Measurements from ENCODE around the gene DDX28. TPM values are rescaled to one million over a fixed set of nuclear protein-coding genes. Genes with fewer than 3 reads are reported as not detected.
A peak's percentile ranks its signal among the peaks of the same experiment; 100 is the strongest.
"Not testable (repeated sequence)": the region's sequence is repeated elsewhere in the genome, so short reads cannot be mapped to it uniquely, and the experiment has no call there.

The DDX28 gene
- total RNA-seq, 1 experiment from 2014 or later = 16.8 TPM

- intact Hi-C loops (cut with micrococcal nuclease; ENCODE audit: unreplicated experiment) = loop anchor here (10.0 kb wide), 1 partner anchor 225 kb away; no protein-coding TSS in a partner anchor
- Mint-ChIP-seq H3K4me1 (ENCODE audit: low read depth, unreplicated experiment) (no peaks in the 10 kb centered on the region), H3K36me3 (ENCODE audit: insufficient read depth, unreplicated experiment) (no peaks in the 10 kb centered on the region), H3K9me3 (ENCODE audit: low read depth, unreplicated experiment) (no peaks in the 10 kb centered on the region), H3K27me3 (ENCODE audit: unreplicated experiment) (peaks cover 12% of the 10 kb centered on the region), H3K4me3 (ENCODE audit: low read depth, unreplicated experiment) (no peak overlapping the region), H3K27ac (ENCODE audit: unreplicated experiment) (no peak overlapping the region)
- no peak for DNase-seq
- TF ChIP-seq, protein P1, sequence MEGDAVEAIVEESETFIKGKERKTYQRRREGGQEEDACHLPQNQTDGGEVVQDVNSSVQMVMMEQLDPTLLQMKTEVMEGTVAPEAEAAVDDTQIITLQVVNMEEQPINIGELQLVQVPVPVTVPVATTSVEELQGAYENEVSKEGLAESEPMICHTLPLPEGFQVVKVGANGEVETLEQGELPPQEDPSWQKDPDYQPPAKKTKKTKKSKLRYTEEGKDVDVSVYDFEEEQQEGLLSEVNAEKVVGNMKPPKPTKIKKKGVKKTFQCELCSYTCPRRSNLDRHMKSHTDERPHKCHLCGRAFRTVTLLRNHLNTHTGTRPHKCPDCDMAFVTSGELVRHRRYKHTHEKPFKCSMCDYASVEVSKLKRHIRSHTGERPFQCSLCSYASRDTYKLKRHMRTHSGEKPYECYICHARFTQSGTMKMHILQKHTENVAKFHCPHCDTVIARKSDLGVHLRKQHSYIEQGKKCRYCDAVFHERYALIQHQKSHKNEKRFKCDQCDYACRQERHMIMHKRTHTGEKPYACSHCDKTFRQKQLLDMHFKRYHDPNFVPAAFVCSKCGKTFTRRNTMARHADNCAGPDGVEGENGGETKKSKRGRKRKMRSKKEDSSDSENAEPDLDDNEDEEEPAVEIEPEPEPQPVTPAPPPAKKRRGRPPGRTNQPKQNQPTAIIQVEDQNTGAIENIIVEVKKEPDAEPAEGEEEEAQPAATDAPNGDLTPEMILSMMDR (IDR thresholded peaks at IDR 0.05; ENCODE audit: unreplicated experiment) = no peak
- BruUV-seq (replicated peaks) = no TSS peak
- CTCF ChIA-PET = no interaction called here
Observed at GRCh38 chr16:67999985-68000384, 23.0 kb downstream of the DDX28 start.

DNA sequence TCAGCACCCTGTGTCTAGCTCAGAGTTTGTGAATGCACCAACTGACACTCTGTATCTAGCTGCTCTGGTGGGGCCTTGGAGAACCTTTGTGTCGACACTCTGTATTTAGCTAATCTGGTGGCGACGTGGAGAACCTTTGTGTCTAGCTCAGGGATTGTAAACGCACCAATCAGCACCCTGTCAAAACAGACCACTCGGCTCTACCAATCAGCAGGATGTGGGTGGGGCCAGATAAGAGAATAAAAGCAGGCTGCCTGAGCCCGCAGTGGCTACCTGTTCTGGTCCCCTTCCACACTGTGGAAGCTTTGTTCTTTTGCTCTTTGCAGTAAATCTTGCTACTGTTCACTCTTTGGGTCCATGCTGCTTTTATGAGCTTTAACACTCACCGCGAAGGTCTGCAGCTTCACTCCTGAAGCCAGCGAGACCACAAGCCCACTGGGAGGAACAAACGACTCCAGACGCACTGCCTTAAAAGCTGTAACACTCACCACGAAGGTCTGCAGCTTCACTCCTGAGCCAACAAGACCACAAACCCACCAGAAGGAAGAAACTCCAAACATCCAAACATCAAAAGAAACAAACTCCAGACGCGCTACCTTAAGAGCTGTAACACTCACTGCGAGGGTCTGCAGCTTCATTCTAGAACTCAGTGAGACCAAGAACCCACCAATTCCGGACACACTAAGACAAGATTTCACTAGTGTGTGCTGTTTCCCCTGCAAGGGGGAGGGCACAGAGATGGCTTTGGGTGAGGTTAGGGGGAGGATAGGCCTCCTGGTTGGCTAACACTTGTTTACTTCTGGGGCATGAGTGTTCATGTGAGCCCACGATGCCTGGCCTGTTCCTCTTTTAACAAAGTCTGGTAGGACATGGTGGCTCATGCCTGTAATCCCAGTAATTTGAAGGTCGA is 24.0 kb downstream of the DDX28 start, which contains the start of gene DPEP2:
DPEP2 (minus strand) TSS at position 706 of the 910 bp plus-strand sequence. CDS start 6,272 bp downstream, outside the sequence.
- intact Hi-C loops (cut with micrococcal nuclease; ENCODE audit: unreplicated experiment) = loop anchor here (10.0 kb wide), 1 partner anchor 226 kb away; no protein-coding TSS in a partner anchor
- not testable (repeated sequence) for H3K4me3 Mint-ChIP-seq (ENCODE audit: low read depth, unreplicated experiment); H3K4me1 Mint-ChIP-seq (ENCODE audit: low read depth, unreplicated experiment); BruUV-seq (replicated peaks); DNase-seq; H3K9me3 Mint-ChIP-seq (ENCODE audit: low read depth, unreplicated experiment); H3K27ac Mint-ChIP-seq (ENCODE audit: unreplicated experiment); H3K36me3 Mint-ChIP-seq (ENCODE audit: insufficient read depth, unreplicated experiment)
- H3K27me3 Mint-ChIP-seq (ENCODE audit: unreplicated experiment) = peaks cover 12% of the 10 kb centered on the region
- CTCF ChIA-PET = interaction anchor here (0.6 kb wide), 1 partner anchor 194 kb away, joined by 4 read pairs; no protein-coding TSS in a partner anchor

- peaks cover 12% of the 10 kb centered on the region for H3K27me3 Mint-ChIP-seq (ENCODE audit: unreplicated experiment)
- not testable (repeated sequence) for H3K9me3 Mint-ChIP-seq (ENCODE audit: low read depth, unreplicated experiment); DNase-seq; H3K27ac Mint-ChIP-seq (ENCODE audit: unreplicated experiment); H3K4me1 Mint-ChIP-seq (ENCODE audit: low read depth, unreplicated experiment); H3K36me3 Mint-ChIP-seq (ENCODE audit: insufficient read depth, unreplicated experiment); H3K4me3 Mint-ChIP-seq (ENCODE audit: low read depth, unreplicated experiment); BruUV-seq (replicated peaks)
- CTCF ChIA-PET = interaction anchor here (0.6 kb wide), 1 partner anchor 195 kb away, joined by 4 read pairs; no protein-coding TSS in a partner anchor
- intact Hi-C loops (cut with micrococcal nuclease; ENCODE audit: unreplicated experiment) = loop anchor here (10.0 kb wide), 1 partner anchor 226 kb away; no protein-coding TSS in a partner anchor
Observed at GRCh38 chr16:67998231-67998778, 24.7 kb downstream of the DDX28 start.

DNA sequence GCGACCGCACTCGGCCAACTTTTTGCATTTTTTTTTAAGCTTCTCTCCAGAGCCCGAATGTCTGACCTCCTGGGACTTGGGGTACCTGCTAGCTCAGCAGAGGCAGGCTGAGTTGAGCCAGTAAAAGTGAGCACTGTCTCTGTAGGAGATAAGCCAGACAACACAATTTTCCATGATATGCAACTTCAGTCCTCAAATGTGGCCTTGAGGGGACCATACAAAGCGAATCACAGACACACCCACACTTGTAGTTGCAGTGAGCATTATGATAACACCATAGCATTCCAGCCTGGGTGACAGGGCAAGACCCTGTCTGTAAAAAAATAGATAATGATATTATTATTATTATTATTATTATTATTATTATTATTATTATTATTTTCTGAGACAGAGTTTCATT is 26.4 kb downstream of the DDX28 start:
- no peak for DNase-seq
- TF ChIP-seq, protein P1 (IDR thresholded peaks at IDR 0.05; ENCODE audit: unreplicated experiment) = no peak
- CTCF ChIA-PET = interaction anchor here (0.6 to 1.0 kb wide), 2 partner anchors 12 to 249 kb away, joined by 3 to 4 read pairs; no protein-coding TSS in a partner anchor
- BruUV-seq (replicated peaks) = no TSS peak
- Mint-ChIP-seq H3K9me3 (ENCODE audit: low read depth, unreplicated experiment) (no peaks in the 10 kb centered on the region), H3K36me3 (ENCODE audit: insufficient read depth, unreplicated experiment) (no peaks in the 10 kb centered on the region), H3K4me3 (ENCODE audit: low read depth, unreplicated experiment) (no peak overlapping the region), H3K4me1 (ENCODE audit: low read depth, unreplicated experiment) (peaks cover 6% of the 10 kb centered on the region), H3K27me3 (ENCODE audit: unreplicated experiment) (peaks cover 12% of the 10 kb centered on the region), H3K27ac (ENCODE audit: unreplicated experiment) (no peak overlapping the region)
- intact Hi-C loops (cut with micrococcal nuclease; ENCODE audit: unreplicated experiment) = loop anchor here (10.0 kb wide), 1 partner anchor 228 kb away; no protein-coding TSS in a partner anchor

DNA sequence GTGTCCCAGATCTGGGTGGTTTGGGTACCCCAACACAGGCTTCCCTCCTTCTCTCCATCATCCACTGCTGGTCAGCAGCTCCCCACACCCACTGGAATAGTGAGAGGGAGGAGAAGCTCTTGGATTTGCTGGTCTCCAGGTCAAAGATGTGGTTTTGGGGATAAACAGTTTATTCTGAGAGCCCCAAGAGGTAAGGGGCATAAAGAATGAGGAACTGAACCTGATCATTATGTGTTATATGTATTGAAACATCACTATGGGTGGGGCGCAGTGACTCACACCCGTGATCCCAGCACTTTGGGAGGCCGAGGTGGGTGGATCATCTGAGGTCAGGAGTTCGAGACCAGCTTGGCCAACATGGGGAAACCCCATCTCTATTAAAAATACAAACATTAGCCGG is 27.6 kb downstream of the DDX28 start:
- H3K27ac Mint-ChIP-seq (ENCODE audit: unreplicated experiment) = no peak overlapping the region
- TF ChIP-seq, protein P1 (IDR thresholded peaks at IDR 0.05; ENCODE audit: unreplicated experiment) = no peak
- intact Hi-C loops (cut with micrococcal nuclease; ENCODE audit: unreplicated experiment) = loop anchor here (10.0 kb wide), 1 partner anchor 229 kb away; no protein-coding TSS in a partner anchor
- CTCF ChIA-PET = no interaction called here
- no peaks in the 10 kb centered on the region for H3K9me3 Mint-ChIP-seq (ENCODE audit: low read depth, unreplicated experiment)
- DNase-seq = peak; percentile 47
- BruUV-seq (replicated peaks) = no TSS peak
- H3K4me1 Mint-ChIP-seq (ENCODE audit: low read depth, unreplicated experiment) = peaks cover 6% of the 10 kb centered on the region
- no peak overlapping the region for H3K4me3 Mint-ChIP-seq (ENCODE audit: low read depth, unreplicated experiment)
- no peaks in the 10 kb centered on the region for H3K36me3 Mint-ChIP-seq (ENCODE audit: insufficient read depth, unreplicated experiment)
- peaks cover 15% of the 10 kb centered on the region for H3K27me3 Mint-ChIP-seq (ENCODE audit: unreplicated experiment)

- Mint-ChIP-seq H3K27ac (ENCODE audit: unreplicated experiment) (peak overlapping the region; percentile 42), H3K27me3 (ENCODE audit: unreplicated experiment) (peaks cover 17% of the 10 kb centered on the region)
- not testable (repeated sequence) for BruUV-seq (replicated peaks); H3K9me3 Mint-ChIP-seq (ENCODE audit: low read depth, unreplicated experiment); H3K36me3 Mint-ChIP-seq (ENCODE audit: insufficient read depth, unreplicated experiment); DNase-seq; H3K4me1 Mint-ChIP-seq (ENCODE audit: low read depth, unreplicated experiment); H3K4me3 Mint-ChIP-seq (ENCODE audit: low read depth, unreplicated experiment)
- intact Hi-C loops (cut with micrococcal nuclease; ENCODE audit: unreplicated experiment) = loop anchor here (10.0 kb wide), 1 partner anchor 231 kb away; no protein-coding TSS in a partner anchor
- CTCF ChIA-PET = interaction anchor here (0.6 to 1.0 kb wide), 5 partner anchors 11 to 207 kb away, joined by 3 to 12 read pairs (median 5); no protein-coding TSS in a partner anchor
Observed at GRCh38 chr16:67994040-67994408, 29.0 kb downstream of the DDX28 start.
